CD4-positive, alpha-beta T cell treated with Interleukin-10 for 1 hour (primary cell): ENCODE data around the gene SLC5A11.
"Not testable (repeated sequence)": the region's sequence is repeated elsewhere in the genome, so short reads cannot be mapped to it uniquely, and the experiment has no call there.

Experiments
- DNase-seq: peaks from one replicate; pipeline ENCODE4 v3.0.0-alpha.2; 2020

SLC5A11 gene

GRCh38 chr16:24845726-24846547 is at the start of gene SLC5A11:
Gene SLC5A11, plus strand, starts transcription at chr16:24845963. Its CDS starts 12,681 bp downstream, at chr16:24858644.
- DNase-seq = no peak

- DNase-seq = no peak
These were observed 45.2 kb upstream of the SLC5A11 start for GRCh38 chr16:24800586-24800985.

- DNase-seq = no peak
These were observed 43.9 kb upstream of the SLC5A11 start for GRCh38 chr16:24801761-24802302.

GRCh38 chr16:24805484-24805883 is 40.3 kb upstream of the SLC5A11 start:
- no peak for DNase-seq

GRCh38 chr16:24807301-24807700 is 38.5 kb upstream of the SLC5A11 start:
- no peak for DNase-seq

- DNase-seq = no peak
These were observed 34.6 kb upstream of the SLC5A11 start for GRCh38 chr16:24810951-24811843.

- not testable (repeated sequence) for DNase-seq
These were observed 33.0 kb upstream of the SLC5A11 start for GRCh38 chr16:24812813-24813212.

GRCh38 chr16:24815021-24815420 is 30.7 kb upstream of the SLC5A11 start:
- no peak for DNase-seq

- DNase-seq = no peak
These were observed 29.1 kb upstream of the SLC5A11 start for GRCh38 chr16:24816688-24817087.

- DNase-seq = no peak
These were observed 26.2 kb upstream of the SLC5A11 start for GRCh38 chr16:24819462-24820040.

GRCh38 chr16:24820522-24820921 is 25.2 kb upstream of the SLC5A11 start:
- no peak for DNase-seq

- no peak for DNase-seq
These were observed 24.6 kb upstream of the SLC5A11 start for GRCh38 chr16:24821129-24821528.

- DNase-seq = no peak
These were observed 23.2 kb upstream of the SLC5A11 start for GRCh38 chr16:24822542-24822941.

- DNase-seq = no peak
These were observed 22.8 kb upstream of the SLC5A11 start for GRCh38 chr16:24822974-24823373.

GRCh38 chr16:24825696-24826095 is 20.1 kb upstream of the SLC5A11 start:
- no peak for DNase-seq

GRCh38 chr16:24826096-24826690 is 19.6 kb upstream of the SLC5A11 start:
- DNase-seq = no peak

GRCh38 chr16:24826817-24827566 is 18.8 kb upstream of the SLC5A11 start:
- no peak for DNase-seq

- DNase-seq = no peak
These were observed 16.6 kb upstream of the SLC5A11 start for GRCh38 chr16:24829153-24829552.

- DNase-seq = no peak
These were observed 12.4 kb upstream of the SLC5A11 start for GRCh38 chr16:24833352-24833751.

- DNase-seq = no peak
These were observed 11.1 kb upstream of the SLC5A11 start for GRCh38 chr16:24834459-24835335.

GRCh38 chr16:24836836-24837235 is 8.9 kb upstream of the SLC5A11 start:
- no peak for DNase-seq
